NCI-H2196 (cell line): ENCODE data around the gene PEX14.
A peak's percentile ranks its signal among the peaks of the same experiment; 100 is the strongest.
"Not testable (repeated sequence)": the region's sequence is repeated elsewhere in the genome, so short reads cannot be mapped to it uniquely, and the experiment has no call there.

ENCODE experiments used
- DNase-seq: peaks from one replicate; lab custom pipeline; 2025; ENCODE audit not compliant: unreplicated experiment; lab: John Stamatoyannopoulos, UW

PEX14 gene

GRCh38 chr1:10494418-10494753, 19.6 kb downstream of the PEX14 start:
- DNase-seq = no peak

GRCh38 chr1:10494754-10495474, 20.2 kb downstream of the PEX14 start:
- peak; percentile 82 for DNase-seq

- DNase-seq = no peak
Measured at GRCh38 chr1:10495475-10495817, 20.7 kb downstream of the PEX14 start.

GRCh38 chr1:10495952-10496351, 21.2 kb downstream of the PEX14 start:
- DNase-seq = no peak

GRCh38 chr1:10497109-10497508, 22.4 kb downstream of the PEX14 start:
- no peak for DNase-seq

- no peak for DNase-seq
Measured at GRCh38 chr1:10498231-10498630, 23.5 kb downstream of the PEX14 start.

- no peak for DNase-seq
Measured at GRCh38 chr1:10502206-10502605, 27.5 kb downstream of the PEX14 start.

GRCh38 chr1:10504249-10504648, 29.5 kb downstream of the PEX14 start:
- DNase-seq = no peak

- not testable (repeated sequence) for DNase-seq
Measured at GRCh38 chr1:10506046-10506676, 31.4 kb downstream of the PEX14 start.

- DNase-seq = no peak
Measured at GRCh38 chr1:10506677-10507047, 31.9 kb downstream of the PEX14 start.

GRCh38 chr1:10507111-10507879, 32.5 kb downstream of the PEX14 start:
- peak; percentile 76 for DNase-seq

GRCh38 chr1:10508511-10508951, 33.8 kb downstream of the PEX14 start:
- peak; percentile 47 for DNase-seq

GRCh38 chr1:10509809-10510509, 35.2 kb downstream of the PEX14 start:
- no peak for DNase-seq

GRCh38 chr1:10510520-10511493, 36.1 kb downstream of the PEX14 start:
- no peak for DNase-seq

GRCh38 chr1:10511494-10511885, 36.7 kb downstream of the PEX14 start:
- DNase-seq = no peak

GRCh38 chr1:10513199-10513598, 38.4 kb downstream of the PEX14 start:
- no peak for DNase-seq

- peak; percentile 72 for DNase-seq
Measured at GRCh38 chr1:10514490-10515235, 39.9 kb downstream of the PEX14 start.

- DNase-seq = no peak
Measured at GRCh38 chr1:10515301-10515975, 40.7 kb downstream of the PEX14 start.
